LNCAP (cell line): ENCODE data around the gene RBP7.

Experiments used
- CTCF ChIP-seq: fragments of 450-650 bp; IDR thresholded peaks from 2 replicates; pipeline ENCODE4 v1.5.1; 2017; ENCODE audit warnings: mild to moderate bottlenecking

Gene RBP7

DNA sequence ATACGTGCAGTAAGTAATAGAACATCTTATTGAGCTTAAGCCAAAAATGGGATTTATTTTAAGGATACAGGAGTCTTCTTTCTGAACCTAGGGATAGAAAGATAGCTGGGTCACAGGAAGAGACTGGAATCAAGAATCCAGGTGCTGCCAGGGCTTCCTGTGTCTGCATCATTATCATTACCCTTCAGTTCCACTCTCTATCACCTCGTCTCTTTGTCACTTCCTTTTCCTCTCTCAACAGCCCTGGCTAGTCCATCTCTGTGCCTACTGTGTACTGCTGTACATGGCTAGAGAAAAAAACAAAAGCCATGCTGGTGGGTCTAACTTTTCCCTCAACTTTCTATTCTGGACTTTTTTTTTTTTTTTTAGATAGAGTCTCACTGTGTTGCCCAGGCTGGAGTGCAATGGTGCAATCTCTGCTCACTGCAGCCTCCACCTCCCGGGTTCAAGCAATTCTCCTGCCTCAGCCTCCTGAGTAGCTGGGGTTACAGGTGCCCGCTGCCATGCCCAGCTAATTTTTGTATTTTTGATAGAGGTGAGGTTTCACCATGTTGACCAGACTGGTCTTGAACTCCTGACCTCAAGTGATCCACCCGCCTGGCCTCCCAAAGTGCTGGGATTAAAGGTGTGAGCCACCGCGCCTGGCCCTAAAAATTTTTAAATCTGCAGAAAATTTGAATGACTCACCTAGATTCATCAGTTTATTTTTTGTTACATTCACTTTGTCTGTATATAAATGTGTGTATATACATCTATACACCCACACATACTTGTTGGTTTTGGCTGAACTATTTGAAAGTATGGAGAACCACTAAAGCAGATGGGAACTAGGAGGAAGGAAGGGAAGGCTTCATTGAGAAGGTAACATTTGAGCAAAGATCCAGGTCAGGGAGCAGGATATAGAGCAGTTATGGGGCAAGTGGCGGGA lies 67.7 kb downstream of the RBP7 start:
- no peak for TF ChIP-seq CTCF

- no peak for TF ChIP-seq CTCF
Measured at GRCh38 chr1:10065344-10065685, 68.3 kb downstream of the RBP7 start.
